Colonic mucosa (tissue), 4 donors: ENCODE data around the gene PRKAR1A. TPM values are rescaled to one million over a fixed set of nuclear protein-coding genes. Genes with fewer than 3 reads are reported as not detected.

Experiments used
- DNase-seq: peaks from one replicate; pipeline ENCODE4 v3.0.0-alpha.2; 2020
- H3K27ac ChIP-seq: fragments of 200-600 bp; one replicate; pipeline ENCODE4 v1.8.0; 2021
- H3K27me3 ChIP-seq: fragments of 200-600 bp; one replicate; pipeline ENCODE4 v1.8.0; 2021
- H3K36me3 ChIP-seq: fragments of 200-600 bp; one replicate; pipeline ENCODE4 v1.8.0; 2021
- H3K4me1 ChIP-seq: fragments of 200-600 bp; one replicate; pipeline ENCODE4 v1.8.0; 2021; ENCODE audit warnings: mild to moderate bottlenecking
- H3K4me3 ChIP-seq: fragments of 200-600 bp; one replicate; pipeline ENCODE4 v1.8.0; 2021
- H3K9ac ChIP-seq, 2 donors: one replicate each; pipeline ENCODE4 v1.7.0; 2013; ENCODE audit warnings: control low read depth in 2 of 2, low read depth in 2 of 2, low read length in 2 of 2
- H3K9me3 ChIP-seq: fragments of 200-600 bp; one replicate; pipeline ENCODE4 v1.8.0; 2021
- CTCF ChIP-seq: fragments of 200-600 bp; IDR thresholded peaks from one replicate; pipeline ENCODE4 v1.8.0; 2022; ENCODE audit warnings: antibody characterized with exemption, mild to moderate bottlenecking
- intact Hi-C: fragments of 100-400 bp; cut with DNase I; formaldehyde crosslinking; loops from one replicate; pipeline ENCODE4 v1.14.1; 2022
- total RNA-seq, 2 donors: library from RNA; stranded (reverse); fragmentation: NEBNext Ultra II Directional in 1 of 2; extraction: Animal tissue kit (Norgen Biotek cat#: 25700) in 1 of 2; gene quantifications; one replicate each; pipeline ENCODE4 v1.2.1, GENCODE V29; 2021
- donor health status: healthy.
- donor health status: DM: no; HTN: no; CAD: no.
- donor health status: DM: no; HTN: no; CAD: no.

Gene PRKAR1A
- total RNA-seq, 2 donors from 2014 or later = 133 to 168 TPM

DNA sequence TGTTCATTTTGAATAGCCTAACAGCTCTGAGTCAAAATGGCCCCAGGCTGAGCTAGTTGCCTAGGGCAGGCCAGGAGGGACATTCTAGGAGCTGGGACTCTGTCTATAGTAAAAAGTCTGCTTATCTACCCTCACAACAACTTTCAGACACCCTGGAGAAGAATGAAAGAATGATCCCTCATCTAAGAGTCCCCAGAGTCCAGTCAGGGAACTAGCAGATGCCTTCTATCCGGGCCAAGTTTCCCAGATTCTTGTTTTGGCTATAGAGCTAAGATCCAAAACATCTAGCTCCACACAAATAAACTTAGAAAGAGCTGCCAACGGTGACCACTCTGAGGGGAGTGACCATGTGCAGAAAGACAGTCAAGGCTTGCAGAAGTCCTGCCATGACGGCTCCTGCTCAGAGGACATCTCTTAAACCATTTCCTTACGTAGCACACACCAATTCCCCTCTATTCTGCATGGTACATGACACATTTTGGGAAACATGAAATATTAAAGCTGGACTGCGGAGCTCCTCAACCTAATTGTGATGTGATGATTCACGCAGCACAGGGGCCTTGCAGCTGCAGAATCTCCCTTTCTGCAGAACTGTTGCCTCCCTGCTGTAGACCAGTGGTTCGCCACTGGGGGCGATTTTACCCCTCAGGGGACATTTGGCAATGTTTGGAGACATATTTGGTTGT lies 64.7 kb downstream of the PRKAR1A start:
- Histone ChIP-seq H3K27ac (peak overlapping the region; percentile 34), H3K4me1 (no peaks in the 10 kb centered on the region), H3K27me3 (no peaks in the 10 kb centered on the region), H3K4me3 (no peak overlapping the region), H3K9ac (no peak overlapping the region), H3K9me3 (no peaks in the 10 kb centered on the region), H3K36me3 (no peaks in the 10 kb centered on the region)
- no peak for TF ChIP-seq CTCF
- intact Hi-C loops = no loop called here
- DNase-seq = no peak

GRCh38 chr17:68577497-68577821 lies 65.2 kb downstream of the PRKAR1A start:
- H3K9ac ChIP-seq = no peak overlapping the region
- no peak for TF ChIP-seq CTCF
- no peaks in the 10 kb centered on the region for H3K36me3 ChIP-seq
- no peak overlapping the region for H3K4me3 ChIP-seq
- DNase-seq = no peak
- H3K9me3 ChIP-seq = no peaks in the 10 kb centered on the region
- H3K4me1 ChIP-seq = no peaks in the 10 kb centered on the region
- no peak overlapping the region for H3K27ac ChIP-seq
- intact Hi-C loops = no loop called here
- H3K27me3 ChIP-seq = no peaks in the 10 kb centered on the region

- no peak for TF ChIP-seq CTCF
- H3K27me3 ChIP-seq = no peaks in the 10 kb centered on the region
- H3K36me3 ChIP-seq = no peaks in the 10 kb centered on the region
- H3K9me3 ChIP-seq = no peaks in the 10 kb centered on the region
- intact Hi-C loops = no loop called here
- H3K27ac ChIP-seq = no peak overlapping the region
- no peaks in the 10 kb centered on the region for H3K4me1 ChIP-seq
- no peak overlapping the region for H3K4me3 ChIP-seq
- no peak for DNase-seq
- H3K9ac ChIP-seq = no peak overlapping the region
Observed at GRCh38 chr17:68578236-68578635, 66.0 kb downstream of the PRKAR1A start.

DNA sequence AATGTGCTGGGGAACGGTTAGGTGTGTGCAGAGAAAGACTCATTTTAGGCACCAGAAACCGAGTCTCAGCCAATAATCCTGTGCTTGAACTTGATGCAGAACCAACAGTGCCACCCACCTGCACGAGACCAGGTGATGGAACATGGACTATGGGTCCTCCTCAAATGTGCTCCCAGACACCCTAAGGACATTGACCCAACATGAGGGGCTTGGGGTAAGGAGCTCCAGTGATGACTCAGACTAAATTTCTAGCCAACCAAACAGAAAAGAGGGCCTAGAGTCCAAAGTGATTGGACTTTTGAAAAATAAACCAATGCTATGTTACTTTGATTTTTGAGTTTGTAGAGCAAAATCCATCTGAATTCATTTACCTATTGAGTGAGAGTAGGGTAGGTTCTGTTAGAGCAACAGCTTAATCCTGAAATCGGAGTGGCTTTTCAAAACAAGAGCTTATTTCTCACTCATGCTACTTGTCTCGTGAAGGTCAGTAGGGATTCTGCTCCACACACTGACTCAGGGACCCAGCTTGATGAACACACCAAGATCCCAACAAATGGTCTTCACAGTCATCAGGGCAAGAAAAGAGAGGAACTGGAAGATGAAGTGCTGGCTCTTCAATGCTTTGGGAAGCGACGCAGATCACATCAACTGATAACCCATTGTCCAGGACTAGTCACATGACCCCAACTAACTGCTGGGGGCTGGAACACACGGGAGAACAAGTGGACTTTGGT lies 67.1 kb downstream of the PRKAR1A start:
- intact Hi-C loops = no loop called here
- no peak overlapping the region for H3K4me3 ChIP-seq
- H3K27me3 ChIP-seq = no peaks in the 10 kb centered on the region
- TF ChIP-seq CTCF = no peak
- H3K27ac ChIP-seq = peak overlapping the region; percentile 41
- H3K9ac ChIP-seq = no peak overlapping the region
- H3K4me1 ChIP-seq = no peaks in the 10 kb centered on the region
- H3K9me3 ChIP-seq = no peaks in the 10 kb centered on the region
- H3K36me3 ChIP-seq = no peaks in the 10 kb centered on the region
- no peak for DNase-seq

- TF ChIP-seq CTCF = no peak
- no peaks in the 10 kb centered on the region for H3K9me3 ChIP-seq
- H3K36me3 ChIP-seq = no peaks in the 10 kb centered on the region
- intact Hi-C loops = no loop called here
- H3K27ac ChIP-seq = peak overlapping the region; percentile 41
- no peaks in the 10 kb centered on the region for H3K4me1 ChIP-seq
- H3K27me3 ChIP-seq = no peaks in the 10 kb centered on the region
- H3K9ac ChIP-seq = no peak overlapping the region
- no peak overlapping the region for H3K4me3 ChIP-seq
- DNase-seq = no peak
Observed at GRCh38 chr17:68580236-68580770, 68.1 kb downstream of the PRKAR1A start.
